OCI-LY3 (cell line): ENCODE data around the gene EDAR.

Experiments used
- CTCF ChIP-seq: fragments of 200-600, 300-600 bp; sonication (generic); IDR thresholded peaks from 2 replicates; pipeline ENCODE4 v1.5.1; 2014; ENCODE audit warnings: antibody characterized with exemption, low read length, low read depth
- EZH2phosphoT487 ChIP-seq: fragments of 200-600 bp; shearing (Covaris generic); IDR thresholded peaks from 2 replicates; pipeline ENCODE4 v1.6.1; 2018; ENCODE audit warnings: antibody characterized with exemption, mixed run types, low read depth

GRCh38 chr2:108924580-108925251, 64.3 kb downstream of the EDAR start:
- no peak for TF ChIP-seq CTCF
- TF ChIP-seq EZH2phosphoT487: no peak
